Left kidney (tissue), 2 donors: ENCODE data around the gene ST6GAL1. TPM values are rescaled to one million over a fixed set of nuclear protein-coding genes. Genes with fewer than 3 reads are reported as not detected.
"Not testable (repeated sequence)": the region's sequence is repeated elsewhere in the genome, so short reads cannot be mapped to it uniquely, and the experiment has no call there.

Experiments
- DNase-seq: peaks from one replicate; pipeline ENCODE4 v3.0.0-alpha.2; 2013
- polyA plus RNA-seq: library from polyadenylated mRNA; unstranded; fragments of 120-200 nt; gene quantifications from one replicate; pipeline ENCODE4 v1.2.1, GENCODE V29; 2013; ENCODE audit not compliant: insufficient read length

Gene ST6GAL1
- polyA plus RNA-seq, 1 donor: 75.9 TPM

DNA sequence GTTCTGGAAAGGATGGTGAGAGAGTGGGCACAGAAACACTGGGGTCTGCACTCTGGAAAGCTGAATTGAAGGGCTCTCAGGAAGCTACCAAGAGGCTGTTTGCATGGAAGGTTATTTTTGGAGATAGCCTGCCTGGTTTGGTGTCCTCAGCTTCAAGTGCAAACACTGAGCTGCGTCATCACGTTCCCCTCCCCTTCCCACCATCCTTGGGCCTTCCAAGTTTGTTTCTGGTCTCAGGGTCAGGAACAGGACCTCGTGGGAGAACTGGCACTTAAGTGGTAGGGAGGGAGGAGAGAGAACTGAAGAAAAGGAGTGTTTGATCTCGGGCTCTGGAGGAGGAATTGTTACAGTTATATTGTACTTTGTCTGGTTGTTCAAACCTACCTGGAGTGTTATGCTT lies 10.6 kb downstream of the ST6GAL1 start:
- DNase-seq: no peak

DNA sequence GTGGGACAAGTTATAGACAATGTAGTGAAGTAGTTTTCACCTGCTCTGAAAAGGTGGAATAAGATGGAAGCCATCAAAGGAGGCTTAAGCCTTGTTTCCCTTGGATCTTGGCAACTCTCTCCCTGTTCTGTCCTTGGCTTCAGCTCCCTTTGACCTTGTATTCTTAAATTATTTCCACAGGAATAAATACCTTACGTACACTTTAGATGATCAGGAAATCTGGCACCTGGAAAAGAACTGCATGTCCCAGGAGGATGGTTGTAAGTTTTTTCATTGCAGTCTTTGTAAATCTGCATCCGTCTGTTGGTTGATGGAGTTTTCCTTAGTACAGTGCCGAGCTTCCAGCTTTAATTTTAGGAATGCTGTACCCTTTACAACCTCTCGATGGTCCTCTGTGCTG lies 11.8 kb downstream of the ST6GAL1 start:
- DNase-seq: no peak

DNA sequence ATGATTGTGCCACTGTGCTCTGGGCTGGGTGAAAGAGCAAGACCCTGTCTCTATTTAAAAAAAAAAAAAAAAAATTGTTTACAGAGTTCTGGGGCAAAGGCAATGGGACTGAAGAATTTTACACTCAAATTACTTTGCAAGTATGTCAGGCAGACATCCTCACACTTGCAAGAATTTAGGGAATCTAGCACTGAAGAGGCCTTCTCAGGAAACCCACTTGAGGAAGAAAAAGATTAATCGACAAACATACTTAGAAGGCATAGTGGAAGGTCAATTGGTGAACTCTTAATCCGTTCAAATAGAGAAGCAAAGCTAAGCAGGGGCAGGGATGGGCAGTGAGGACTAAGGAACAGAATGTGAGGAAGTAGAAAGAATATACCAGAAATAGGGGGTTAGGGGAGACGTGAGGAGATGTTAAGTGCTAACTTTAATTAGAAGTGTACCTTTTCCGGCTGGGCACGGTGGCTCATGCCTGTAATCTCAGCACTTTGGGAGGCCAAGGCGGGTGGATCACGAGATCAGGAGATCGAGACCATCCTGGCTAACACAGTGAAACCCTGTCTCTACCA lies 15.0 kb downstream of the ST6GAL1 start:
- no peak for DNase-seq

DNA sequence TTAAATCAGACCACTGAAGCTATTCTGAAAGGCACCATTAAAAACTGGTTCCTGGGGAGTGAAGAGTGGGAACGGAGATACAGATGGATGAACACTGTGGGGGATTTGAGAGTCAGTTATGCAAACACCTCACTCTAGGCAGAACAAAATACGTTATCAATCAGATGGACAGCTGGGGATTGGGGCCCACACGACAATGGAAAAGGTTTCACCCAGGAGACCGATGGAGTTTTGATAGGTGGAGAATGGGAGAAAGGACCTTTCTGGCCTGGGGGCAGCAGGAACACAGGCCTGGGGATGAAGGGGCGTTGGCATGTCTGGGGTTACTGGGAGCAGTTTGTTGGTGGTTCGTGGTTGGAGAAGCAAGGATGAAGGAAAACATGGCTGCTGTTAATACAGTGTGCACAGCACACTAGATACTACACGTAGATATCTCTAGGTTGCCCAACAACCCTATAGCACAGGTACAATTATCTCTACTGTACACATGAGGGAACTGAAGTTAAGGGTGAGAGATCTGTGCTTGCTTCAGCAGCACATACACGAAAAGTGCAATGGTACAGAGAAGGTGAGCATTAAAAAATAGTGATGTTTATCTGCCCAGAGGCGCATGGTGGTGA lies 16.5 kb downstream of the ST6GAL1 start:
- no peak for DNase-seq

DNA sequence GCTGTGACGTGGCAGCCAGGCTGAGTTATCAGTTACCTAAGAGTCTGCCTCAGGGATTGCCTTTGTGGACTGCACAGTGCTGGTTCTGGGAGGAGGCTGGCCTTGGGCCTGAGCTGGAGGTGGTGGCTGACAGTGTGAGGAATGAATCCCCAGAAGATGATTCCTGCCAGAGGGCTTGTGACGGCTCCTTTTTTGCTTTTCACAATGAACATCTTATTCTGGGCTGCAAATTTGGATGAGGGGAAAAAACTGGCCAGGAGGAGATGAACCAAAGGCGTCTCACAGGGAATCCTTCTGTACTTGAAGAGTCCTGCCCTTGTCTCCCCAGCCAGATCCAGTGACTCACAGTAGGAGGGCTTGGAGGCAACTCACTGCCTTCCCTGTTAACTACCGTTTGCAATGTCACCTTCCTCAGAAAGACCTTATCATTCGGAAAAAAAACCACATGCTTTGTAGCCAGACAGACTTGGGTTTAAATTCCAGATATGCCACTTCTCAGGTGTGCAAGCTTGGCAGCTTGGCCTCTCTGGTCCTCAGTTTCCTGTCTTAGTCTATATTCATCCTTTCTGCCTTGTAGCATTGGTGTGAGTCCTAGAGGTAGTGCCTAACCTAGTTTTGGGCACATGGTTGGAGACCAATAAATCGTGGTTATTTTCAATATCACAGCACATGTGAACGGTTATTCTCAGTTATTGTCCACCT lies 19.1 kb downstream of the ST6GAL1 start:
- no peak for DNase-seq

DNA sequence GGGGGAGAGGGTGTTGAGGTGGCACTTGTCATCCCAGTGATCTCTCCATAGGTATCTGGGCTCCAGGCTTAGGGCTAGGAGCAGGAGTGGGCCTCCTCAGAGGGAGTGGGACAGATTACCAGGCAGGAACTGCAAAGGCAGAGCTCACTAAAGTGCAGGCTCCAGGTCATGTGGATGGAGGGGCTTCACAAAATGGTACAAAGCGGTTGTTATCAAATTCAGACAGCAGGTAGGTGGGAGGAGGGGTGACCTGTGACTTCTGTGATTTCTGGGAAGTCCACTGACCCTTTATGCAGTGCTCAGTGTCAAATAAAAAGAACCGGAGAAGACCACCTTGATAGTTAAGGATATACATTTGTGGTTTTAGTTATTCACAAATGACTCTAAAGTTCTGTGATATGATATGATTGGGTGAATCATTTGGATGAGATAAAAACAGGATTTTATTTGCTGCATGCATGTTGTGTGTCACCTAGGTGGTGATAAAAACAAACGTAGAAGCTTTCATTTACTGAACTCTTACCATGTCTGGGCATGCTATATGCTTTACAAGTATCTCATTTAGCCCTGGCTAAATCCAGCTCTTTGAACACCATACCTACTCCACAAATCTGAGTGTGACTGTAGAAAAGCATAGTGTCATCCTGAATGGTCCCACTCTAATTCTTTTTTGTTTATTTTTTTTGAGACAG lies 20.2 kb downstream of the ST6GAL1 start:
- no peak for DNase-seq

DNA sequence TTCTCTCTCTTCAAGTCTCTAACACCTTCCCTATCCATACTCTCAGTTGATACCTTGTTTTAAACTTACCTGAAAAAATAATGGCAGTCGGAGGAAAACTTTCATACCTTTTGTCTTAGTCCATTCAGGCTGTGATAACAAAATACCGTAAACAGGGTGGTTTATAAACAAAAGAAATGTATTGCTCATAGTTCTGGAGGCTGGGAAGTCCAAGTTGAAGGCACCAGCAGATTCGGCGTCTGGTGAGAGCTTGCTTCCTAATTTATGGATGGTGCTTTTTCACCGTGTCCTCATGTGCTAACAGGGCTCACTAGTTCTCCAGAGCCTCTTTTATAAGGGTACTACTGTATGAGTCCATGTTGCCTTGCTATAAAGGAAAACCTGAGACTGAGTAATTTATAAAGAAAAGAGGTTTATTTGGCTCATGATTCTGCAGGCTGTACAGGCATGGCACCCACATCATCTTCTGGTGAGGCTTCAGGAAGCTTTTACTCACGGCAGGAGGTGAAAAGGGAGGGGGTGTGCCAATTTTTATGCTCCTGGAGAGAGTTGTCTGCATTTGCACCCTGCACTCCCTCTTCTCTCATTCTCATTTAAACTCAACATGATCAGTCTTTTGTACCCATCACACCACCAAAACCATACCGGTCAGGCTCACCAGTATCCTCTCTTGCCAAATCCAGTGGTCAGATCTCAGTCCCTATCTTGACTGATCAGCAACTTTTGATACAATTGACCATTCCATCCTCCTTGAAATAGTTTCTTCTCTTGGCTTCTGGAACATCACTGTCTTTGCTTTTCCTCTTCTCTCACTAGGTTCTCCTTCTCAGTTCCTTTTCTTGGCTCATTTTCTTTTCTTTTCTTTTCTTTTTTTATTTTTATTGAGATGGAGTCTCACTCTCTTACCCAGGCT lies 21.6 kb downstream of the ST6GAL1 start:
- DNase-seq: no peak

DNA sequence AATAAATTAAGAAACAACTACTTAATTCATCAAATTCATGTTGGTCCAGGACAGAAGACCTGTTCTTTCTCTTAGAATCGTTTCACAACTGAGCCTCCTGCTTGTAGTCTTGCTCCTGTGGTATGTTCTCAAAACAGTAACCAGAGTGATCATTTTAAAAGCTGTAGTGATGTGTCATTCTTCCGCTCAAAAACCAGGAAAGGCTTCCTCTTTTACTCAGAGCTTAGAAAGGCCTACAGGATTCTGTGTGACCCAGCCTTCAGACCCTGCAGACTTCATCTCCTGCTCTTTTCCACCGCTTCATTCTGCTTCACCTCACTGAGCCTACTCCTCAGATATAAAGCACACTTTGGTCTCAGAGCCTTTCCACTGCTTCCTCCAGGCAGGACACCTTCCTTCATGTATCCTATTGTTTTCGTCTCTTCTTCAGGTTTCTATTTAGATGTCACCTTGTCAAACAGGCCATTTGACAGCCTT lies 22.7 kb downstream of the ST6GAL1 start:
- DNase-seq: no peak

DNA sequence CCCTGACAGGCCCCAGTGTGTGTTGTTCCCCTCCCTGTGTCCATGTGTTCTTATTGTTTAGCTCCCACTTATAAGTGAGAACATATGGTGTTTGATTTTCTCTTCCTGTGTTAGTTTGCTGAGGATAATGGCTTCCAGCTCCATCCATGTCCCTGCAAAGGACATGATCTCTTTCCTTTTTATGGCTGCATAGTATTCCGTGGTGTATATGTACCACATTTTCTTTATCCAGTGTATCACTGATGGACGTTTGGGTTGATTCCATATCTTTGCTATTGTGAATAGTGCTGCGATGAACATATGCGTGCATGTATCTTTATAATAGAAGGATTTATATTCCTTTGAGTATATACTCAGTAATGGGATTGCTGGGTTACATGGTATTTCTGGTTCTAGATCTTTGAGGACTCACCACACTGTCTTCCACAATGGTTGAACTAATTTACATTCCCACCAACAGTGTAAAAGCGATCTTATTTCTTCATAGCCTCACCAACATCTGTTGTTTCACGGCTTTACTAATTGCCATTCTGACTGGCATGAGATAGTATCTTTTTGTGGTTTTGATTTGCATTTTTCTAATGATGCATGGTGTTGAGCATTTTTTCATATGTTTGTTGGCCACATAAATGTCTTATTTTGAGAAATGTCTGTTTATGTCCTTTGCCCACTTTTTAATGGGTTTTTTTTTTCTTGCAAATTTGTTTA lies 23.8 kb downstream of the ST6GAL1 start:
- DNase-seq: not testable (repeated sequence)

DNA sequence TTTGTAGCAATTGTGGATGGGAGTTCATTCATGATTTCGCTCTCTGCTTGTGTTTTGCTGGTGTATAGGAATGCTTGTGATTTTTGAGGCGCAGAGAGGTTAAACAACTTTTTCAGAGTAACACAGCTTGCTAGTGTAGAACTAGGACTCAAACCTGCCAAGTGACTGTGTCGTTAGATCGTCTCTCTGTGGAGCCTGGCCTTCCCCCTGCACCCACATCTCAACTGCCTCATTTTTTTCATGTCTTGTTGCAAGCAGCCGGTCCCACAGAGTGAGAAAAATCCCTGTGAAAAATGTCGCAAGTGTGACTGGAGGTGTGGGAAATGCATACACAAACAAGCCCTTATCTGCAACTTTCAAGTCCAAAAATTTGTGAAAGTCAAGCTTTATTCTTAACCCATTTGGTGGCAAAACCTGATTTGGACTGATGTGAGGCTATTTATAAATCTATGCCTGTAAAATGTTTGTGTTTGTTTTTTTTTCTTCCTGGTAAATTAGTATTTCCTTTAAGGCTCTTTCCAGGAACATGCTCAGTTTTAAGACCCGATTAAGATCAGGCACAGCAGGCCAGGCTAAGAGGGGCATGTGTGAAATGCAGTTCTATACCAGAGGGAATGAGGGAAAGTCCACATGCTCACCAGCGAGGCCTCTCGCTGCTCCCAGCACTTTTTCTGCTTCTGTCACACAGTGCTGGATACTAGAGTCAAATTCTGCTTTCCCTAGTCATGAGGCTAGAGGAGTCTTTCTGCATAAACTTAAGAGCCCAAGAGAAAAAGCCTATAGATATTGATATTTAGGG lies 25.8 kb downstream of the ST6GAL1 start:
- no peak for DNase-seq

DNA sequence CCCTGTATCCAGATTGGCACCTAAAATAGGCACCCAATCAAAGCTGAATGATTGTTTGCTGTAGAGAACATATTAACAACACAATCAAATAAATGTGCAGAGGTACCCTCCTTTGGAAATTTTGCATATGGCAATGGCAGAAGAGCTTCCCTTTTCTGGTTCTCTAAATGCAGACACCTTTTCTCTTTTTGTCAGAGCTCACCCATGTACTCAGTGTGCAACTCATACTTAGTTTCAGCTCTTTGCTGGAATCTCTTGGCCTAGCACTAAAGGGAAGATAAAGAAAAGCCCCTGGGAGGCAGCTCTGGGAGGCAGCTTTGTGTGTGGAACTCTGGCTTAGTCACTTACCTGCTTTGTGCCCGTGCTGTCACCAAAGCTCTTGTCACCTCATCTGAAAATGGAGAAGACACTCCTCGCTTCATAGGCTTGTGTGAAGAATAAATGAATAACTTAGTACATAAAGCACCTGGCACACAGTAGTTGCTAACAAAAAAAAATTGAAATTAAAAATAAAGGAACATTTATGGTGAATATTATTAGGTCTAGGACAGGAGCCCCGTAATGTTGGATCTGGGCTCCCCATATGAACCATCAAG lies 28.8 kb downstream of the ST6GAL1 start:
- DNase-seq: no peak

DNA sequence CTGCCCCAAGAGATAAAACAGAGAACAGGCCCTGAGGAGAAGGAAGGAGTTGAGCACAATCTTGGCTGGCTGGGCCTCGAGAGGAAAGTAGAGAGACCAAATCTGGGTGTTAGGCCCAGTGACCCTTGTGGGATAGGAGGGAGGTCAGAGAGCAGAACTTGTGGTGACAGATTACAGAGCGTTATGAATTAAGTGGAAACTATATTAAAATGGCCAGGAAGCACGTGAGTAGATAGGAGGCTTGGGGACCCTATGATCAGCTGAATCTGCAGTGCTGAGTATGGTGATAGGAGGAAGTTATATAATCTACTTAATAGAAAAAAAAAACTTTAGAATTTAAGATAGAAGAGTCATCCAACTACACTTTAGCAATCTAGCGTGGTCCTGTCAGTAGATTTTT lies 30.0 kb downstream of the ST6GAL1 start:
- no peak for DNase-seq

DNA sequence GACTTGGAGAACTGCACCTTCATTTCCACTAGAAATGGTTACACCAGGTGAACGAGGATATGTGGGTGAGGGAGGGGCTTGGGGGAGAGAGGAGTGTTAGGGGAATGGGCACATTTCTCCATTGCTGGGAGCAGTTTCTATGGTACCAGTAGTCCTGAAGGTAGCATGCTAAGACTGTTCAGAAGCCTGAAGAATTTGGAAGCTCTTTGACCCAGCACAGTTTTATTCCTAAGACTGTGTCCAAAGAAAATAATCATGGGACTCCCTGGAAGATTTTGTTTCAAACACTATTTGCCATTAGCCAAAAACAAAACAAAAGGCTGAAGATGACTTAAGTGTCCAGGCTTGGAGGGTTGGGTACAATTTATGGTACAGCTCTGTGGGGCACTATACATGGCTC lies 32.1 kb downstream of the ST6GAL1 start:
- no peak for DNase-seq

DNA sequence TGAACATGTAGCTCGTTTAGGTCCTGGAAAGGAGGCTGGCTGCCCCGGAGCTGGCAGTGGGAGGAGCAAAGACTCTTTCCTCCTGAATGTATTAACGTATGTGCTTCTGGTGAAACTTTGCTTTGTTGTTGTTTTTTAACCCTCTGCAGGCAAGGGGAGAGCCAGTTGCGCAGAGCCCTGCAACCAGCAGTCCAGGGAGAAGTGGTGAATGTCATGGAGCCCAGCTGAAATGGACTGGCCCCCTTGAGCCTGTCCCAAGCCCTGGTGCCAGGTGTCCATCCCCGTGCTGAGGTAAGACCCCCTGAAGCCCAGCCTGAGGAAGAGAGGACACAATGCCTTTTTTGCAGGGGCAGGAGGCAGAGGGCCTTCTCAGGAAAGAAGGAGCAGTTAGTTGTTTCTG lies 33.3 kb downstream of the ST6GAL1 start:
- DNase-seq: no peak

DNA sequence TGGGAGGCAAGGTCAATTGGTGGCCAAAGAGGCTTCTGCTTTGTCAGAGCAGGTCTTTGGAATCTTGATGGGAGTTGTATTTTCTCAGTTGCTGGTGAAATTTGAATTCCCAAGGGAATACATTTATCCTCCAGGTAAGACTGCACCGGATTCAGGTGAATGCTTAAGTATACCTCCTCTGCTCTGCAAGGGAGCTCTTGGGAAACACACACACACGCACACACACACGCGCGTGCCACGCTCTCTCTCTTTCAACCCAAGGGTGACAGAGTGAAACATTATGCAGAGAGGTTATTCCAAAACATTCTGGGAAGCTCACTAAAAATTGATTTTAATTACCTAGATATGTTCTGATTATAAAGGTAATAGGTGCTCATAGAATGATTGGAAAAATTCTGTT lies 33.7 kb downstream of the ST6GAL1 start:
- no peak for DNase-seq

DNA sequence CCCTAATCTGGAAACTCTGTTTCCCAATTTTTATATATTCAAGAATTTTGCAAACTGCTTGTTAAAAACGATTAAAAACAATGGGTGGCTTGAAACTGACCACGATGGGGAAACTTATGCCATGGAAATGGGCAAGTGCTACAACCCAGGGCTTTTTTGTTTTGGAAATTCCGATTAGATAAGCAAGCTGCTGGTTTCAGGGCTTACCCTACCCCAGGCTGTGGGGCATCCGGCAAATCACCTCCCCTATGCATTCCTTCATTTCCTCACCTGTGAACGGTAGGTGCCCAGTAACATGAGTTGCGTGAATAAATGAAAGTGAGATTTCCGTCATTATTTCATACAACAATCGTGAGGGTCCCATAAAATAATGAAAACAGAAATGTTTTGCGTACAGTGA lies 34.3 kb downstream of the ST6GAL1 start:
- no peak for DNase-seq

DNA sequence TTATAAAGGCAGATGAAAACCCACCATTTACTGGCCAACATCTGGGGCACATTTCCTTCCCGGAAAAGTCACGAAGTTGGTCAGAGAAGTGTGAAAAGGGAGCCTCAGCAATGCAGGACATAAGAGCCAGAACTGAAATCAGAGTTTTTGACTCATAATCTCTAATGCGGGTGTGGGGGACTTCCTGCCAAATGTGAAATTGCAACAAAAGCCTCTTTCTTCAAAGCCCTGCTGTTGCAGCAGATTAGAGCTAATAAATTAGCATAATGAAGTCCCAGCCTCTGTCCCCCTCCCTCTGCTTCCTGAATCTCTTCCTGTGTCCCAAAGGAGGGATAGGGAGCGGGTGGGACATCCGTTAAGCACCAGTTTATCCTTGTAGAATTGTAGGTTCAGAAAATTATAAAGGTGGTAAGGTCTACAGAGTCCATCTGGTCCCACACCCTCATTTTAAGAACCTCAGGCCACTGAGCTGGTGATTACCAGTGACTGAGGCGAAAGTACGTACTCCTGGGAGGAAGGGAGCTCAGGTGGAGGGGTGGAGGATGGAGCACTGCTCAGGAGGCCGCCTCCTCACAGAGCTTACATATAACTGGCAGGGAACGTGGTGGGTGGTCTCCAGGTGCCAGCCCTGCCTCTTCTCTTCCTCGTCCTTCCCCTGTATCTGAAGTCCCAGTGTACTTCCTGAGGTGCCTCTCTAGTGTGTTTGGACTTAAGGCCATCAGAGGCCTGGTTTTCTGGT lies 35.0 kb downstream of the ST6GAL1 start:
- DNase-seq: no peak

DNA sequence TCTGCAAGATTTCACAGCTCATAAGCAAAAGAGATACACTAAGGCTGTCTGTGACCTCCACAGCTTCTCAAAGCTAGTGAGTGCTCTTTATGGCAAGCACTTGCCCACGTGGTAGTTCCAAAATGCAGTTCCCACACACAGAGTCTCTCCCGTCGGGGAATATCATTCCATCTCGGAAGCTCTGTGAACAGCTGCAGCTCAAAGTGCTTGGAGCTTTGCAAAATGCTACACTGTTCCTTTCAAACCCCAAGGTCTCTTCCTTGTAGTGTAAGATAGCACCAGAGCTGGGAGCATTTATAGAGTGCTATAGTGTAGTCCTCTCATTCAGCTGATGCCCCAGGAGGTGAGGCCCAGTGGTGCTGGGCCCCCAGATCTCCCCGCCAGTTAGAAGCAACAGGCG lies 36.1 kb downstream of the ST6GAL1 start:
- no peak for DNase-seq

DNA sequence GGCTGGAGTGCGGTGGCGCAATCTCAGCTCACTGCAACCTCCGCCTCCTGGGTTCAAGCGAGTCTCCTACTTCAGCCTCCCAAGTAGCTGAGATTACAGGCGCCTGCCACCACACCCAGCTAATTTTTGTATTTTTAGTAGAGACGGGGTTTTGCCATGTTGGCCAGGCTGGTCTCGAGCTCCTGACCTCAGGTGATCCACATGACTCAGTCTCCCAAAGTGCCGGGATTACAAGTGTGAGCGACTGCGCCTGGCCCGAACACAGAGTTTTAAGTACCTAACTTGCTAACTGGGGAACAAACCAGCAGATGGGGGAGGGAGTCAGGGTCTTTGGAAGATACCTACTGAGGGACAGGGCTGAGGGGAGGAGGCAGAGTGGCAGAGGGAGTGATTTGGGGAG lies 36.9 kb downstream of the ST6GAL1 start:
- DNase-seq: not testable (repeated sequence)
